Kidney (tissue), 14 donors: Measurements from ENCODE around the gene NPAS3. TPM values are rescaled to one million over a fixed set of nuclear protein-coding genes. Genes with fewer than 3 reads are reported as not detected.

Experiments
- DNase-seq, 5 donors: peaks; one replicate each; pipeline ENCODE4 v3.0.0-alpha.2; 2013 to 2020
- FAIRE-seq: peaks from 2 replicates; lab custom pipeline; 2012; peaks lifted over from hg19 to GRCh38; lab: Jason Lieb, UNC
- H3K27ac ChIP-seq, 2 donors: one replicate each; pipeline ENCODE4 v1.7.0; 2013; ENCODE audit warnings: low read depth in 2 of 2, low read length in 2 of 2, inconsistent platforms in 1 of 2
- H3K27me3 ChIP-seq: one replicate; pipeline ENCODE4 v1.7.1; 2013; ENCODE audit warnings: low read length, inconsistent platforms; ENCODE audit not compliant: control insufficient read depth, insufficient read depth
- H3K36me3 ChIP-seq, 3 donors: one replicate each; pipeline versions ENCODE4 v1.7.0 to v1.7.1; 2013; ENCODE audit warnings: low read length in 3 of 3, control low read depth in 1 of 3, inconsistent platforms in 1 of 3; ENCODE audit not compliant: insufficient read depth in 3 of 3, control insufficient read depth in 2 of 3
- H3K4me1 ChIP-seq, 3 donors: one replicate each; pipeline versions ENCODE4 v1.7.0 to v1.7.1; 2013; ENCODE audit warnings: low read length in 3 of 3, inconsistent platforms in 1 of 3, low read depth in 1 of 3; ENCODE audit not compliant: control insufficient read depth in 2 of 3, insufficient read depth in 2 of 3
- H3K4me3 ChIP-seq, 3 donors: one replicate each; pipeline versions ENCODE4 v1.7.0 to v1.8.1; 2013; ENCODE audit warnings: low read length in 3 of 3, control low read depth in 1 of 3, inconsistent platforms in 1 of 3
- H3K9ac ChIP-seq, 3 donors: one replicate each; pipeline versions ENCODE4 v1.7.0 to v1.7.1; 2013; ENCODE audit warnings: low read length in 3 of 3, control low read depth in 1 of 3, inconsistent platforms in 1 of 3
- H3K9me3 ChIP-seq, 3 donors: one replicate each; pipeline versions ENCODE4 v1.7.0 to v1.7.1; 2013; ENCODE audit warnings: low read length in 3 of 3, control low read depth in 1 of 3, inconsistent platforms in 1 of 3; ENCODE audit not compliant: control insufficient read depth in 2 of 3, insufficient read depth in 1 of 3
- intact Hi-C: fragments of 100-400 bp; cut with DNase I; formaldehyde crosslinking; loops from one replicate; pipeline ENCODE4 v1.11.1; 2022
- polyA plus RNA-seq: library from polyadenylated mRNA; stranded (reverse); fragments of 350-450 nt; fragmentation: Illumina TruSeq; extraction: RNeasy Lipid Tissue Mini Kit (QIAGEN cat#74804); gene quantifications from one replicate; pipeline ENCODE4 v1.2.3, GENCODE V29; 2014; ENCODE audit warnings: low read depth, low replicate concordance; ENCODE audit not compliant: insufficient read depth
- total RNA-seq: library from RNA; stranded (reverse); fragmentation: NEBNext Ultra II Directional; extraction: Animal tissue kit (Norgen Biotek cat#: 25700); gene quantifications from one replicate; pipeline ENCODE4 v1.2.1, GENCODE V29; 2021
- TF ChIP-seq, protein P1 (sequence below): IDR thresholded peaks from 3 replicates; pipeline ENCODE4 v1.5.1; 2012; ENCODE audit warnings: mild to moderate bottlenecking, moderate library complexity, borderline replicate concordance; ENCODE audit not compliant: insufficient read depth; ENCODE audit errors: extremely low read depth
- donor health status: control.
- donor health status: control.
- donor health status: control.
- donor health status: control.
- donor health status: control.
- donor health status: DM: yes; HTN: yes; CAD: no.
- donor health status: Normal renal cell carcinoma (clear cell type).

Gene NPAS3
- total and polyA plus RNA-seq, 2 donors from 2014 or later, result 0.82 to 5.0 TPM

DNA sequence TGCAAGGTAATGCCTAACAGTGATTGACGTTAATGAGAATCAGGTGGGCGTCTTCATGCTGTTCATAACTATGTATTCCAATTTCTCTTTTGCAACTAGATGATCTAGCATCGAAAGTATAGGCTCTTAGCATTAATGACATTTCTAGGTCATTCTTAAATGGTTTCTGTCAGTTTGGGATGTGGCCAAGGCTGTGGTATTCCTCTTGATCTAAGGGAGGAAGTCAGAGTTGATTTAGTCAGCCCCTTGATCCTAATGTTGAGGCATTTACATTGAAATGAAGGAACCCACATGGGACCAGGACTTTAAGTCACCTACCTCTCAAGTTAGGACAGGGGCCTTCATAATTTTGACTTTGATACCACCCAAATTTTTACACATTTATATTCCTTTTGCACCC is 448.1 kb downstream of the NPAS3 start:
- peak in 1 of 5 donors; percentile 15 for DNase-seq
- H3K36me3 ChIP-seq, result no peaks in the 10 kb centered on the region
- no peak overlapping the region for H3K4me3 ChIP-seq
- FAIRE-seq, result no peak
- H3K9me3 ChIP-seq, result no peaks in the 10 kb centered on the region
- no peaks in the 10 kb centered on the region for H3K4me1 ChIP-seq
- no peaks in the 10 kb centered on the region for H3K27me3 ChIP-seq
- H3K27ac ChIP-seq, result no peak overlapping the region
- intact Hi-C loops, result no loop called here
- no peak overlapping the region for H3K9ac ChIP-seq
- TF ChIP-seq, protein P1, sequence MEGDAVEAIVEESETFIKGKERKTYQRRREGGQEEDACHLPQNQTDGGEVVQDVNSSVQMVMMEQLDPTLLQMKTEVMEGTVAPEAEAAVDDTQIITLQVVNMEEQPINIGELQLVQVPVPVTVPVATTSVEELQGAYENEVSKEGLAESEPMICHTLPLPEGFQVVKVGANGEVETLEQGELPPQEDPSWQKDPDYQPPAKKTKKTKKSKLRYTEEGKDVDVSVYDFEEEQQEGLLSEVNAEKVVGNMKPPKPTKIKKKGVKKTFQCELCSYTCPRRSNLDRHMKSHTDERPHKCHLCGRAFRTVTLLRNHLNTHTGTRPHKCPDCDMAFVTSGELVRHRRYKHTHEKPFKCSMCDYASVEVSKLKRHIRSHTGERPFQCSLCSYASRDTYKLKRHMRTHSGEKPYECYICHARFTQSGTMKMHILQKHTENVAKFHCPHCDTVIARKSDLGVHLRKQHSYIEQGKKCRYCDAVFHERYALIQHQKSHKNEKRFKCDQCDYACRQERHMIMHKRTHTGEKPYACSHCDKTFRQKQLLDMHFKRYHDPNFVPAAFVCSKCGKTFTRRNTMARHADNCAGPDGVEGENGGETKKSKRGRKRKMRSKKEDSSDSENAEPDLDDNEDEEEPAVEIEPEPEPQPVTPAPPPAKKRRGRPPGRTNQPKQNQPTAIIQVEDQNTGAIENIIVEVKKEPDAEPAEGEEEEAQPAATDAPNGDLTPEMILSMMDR, result no peak

DNA sequence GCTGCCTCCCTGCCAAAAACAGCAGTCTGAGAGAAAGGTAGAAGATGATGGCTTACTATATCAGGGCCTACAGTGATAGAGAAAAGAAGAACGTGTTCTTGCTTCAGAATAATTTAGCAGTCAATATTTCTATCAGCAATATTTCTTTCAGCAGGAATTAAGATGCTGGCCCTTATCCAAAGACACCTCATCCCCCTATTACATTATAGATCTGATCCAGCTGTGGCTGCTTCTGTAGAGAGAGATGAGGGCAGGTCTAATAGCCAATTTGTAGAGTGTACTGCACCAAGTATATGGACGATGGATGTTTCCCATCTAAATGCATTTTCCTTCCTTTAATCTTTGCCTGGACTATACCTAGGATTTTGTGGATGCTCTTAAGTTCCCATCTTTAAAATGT is 451.7 kb downstream of the NPAS3 start:
- Histone ChIP-seq H3K9ac (no peak overlapping the region), H3K4me3 (no peak overlapping the region), H3K9me3 (no peaks in the 10 kb centered on the region), H3K36me3 (no peaks in the 10 kb centered on the region), H3K27ac (no peak overlapping the region), H3K27me3 (no peaks in the 10 kb centered on the region), H3K4me1 (no peaks in the 10 kb centered on the region)
- TF ChIP-seq, protein P1, result no peak
- FAIRE-seq (no peak), DNase-seq (no peak)
- intact Hi-C loops, result no loop called here

DNA sequence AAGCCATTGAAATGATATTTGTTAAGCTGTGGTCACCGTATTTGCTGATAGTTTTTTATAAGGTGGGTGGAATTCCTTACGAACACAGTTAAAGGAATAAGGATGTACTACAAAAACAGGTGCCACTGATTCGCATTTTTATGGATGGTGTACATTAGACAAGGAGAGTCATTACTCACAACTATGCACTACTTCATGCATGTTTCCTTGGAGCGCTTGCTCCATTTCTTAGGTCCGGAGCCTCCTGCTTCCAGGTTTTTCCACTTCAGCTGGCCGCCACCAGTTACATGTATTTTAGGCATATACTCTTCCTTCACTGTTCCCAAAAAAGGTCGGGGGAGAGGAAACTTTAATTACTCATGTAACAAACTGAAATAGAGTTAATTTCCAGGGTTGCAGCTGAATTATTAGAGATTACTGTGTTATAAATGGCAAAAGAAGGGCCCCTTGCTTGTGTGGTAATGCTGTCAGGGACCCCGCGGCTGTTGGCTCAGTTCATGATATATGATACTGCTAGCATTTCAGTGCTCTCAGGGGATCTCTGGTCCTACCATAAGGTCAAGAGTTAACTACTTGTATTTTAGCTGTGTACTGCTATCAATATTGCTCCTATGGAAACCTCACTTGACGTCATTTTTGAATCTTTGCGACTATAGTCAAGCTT is 454.7 kb downstream of the NPAS3 start:
- H3K4me3 ChIP-seq, result no peak overlapping the region
- TF ChIP-seq, protein P1, result no peak
- no peak overlapping the region for H3K9ac ChIP-seq
- FAIRE-seq (no peak), DNase-seq (peak in 3 of 5 donors; percentile 19 to 48 (median 44))
- H3K9me3 ChIP-seq, result no peaks in the 10 kb centered on the region
- H3K27ac ChIP-seq, result no peak overlapping the region
- H3K27me3 ChIP-seq, result no peaks in the 10 kb centered on the region
- intact Hi-C loops, result no loop called here
- H3K36me3 ChIP-seq, result no peaks in the 10 kb centered on the region
- no peaks in the 10 kb centered on the region for H3K4me1 ChIP-seq
